HG02870 (cell line): Measurements from ENCODE around the gene SLC29A1.
"Not testable (repeated sequence)": the region's sequence is repeated elsewhere in the genome, so short reads cannot be mapped to it uniquely, and the experiment has no call there.

ENCODE experiments used
- ATAC-seq: cut with Tn5 transposase; IDR thresholded peaks from one replicate; pipeline ENCODE4 v1.9.1; 2021; ENCODE audit warnings: mild to moderate bottlenecking, moderate library complexity; ENCODE audit not compliant: unreplicated experiment

Gene SLC29A1

DNA sequence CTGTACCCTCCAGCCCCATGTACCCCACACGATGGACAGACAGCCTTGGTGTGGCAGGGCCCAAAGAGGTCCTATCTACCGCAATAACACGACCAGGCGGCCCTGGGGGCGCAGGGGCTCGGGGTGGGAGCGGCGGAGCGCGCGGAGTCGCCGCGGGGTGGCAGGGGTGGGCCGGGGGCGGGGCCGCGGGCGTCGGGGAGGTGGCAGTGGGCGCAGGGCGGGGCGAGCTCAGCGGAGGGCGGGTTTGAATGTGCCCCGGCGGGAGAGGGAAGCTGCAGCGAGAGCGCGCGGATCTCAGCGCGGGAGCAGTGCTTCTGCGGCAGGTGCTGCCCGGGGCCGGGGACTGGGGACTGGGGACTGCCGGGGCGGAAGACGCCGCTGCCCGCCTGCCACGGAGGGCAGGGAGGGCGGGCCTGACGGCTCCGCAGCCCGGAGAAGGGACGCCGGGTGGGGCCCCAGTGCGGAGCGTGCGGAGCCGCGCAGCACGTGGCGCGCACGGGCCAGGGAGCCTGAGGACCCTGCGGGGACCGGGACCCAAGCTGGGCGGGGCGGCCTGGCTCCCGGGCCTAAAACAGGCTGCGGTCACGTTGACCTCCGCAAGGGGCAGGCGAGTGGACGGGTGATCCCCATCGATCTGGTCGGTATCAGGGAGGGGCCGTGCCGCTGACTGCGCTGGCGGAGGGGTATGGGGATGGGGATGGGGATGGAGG, at the start of gene SLC29A1:
Gene SLC29A1, plus strand, starts transcription at position 277 of the 710 bp plus-strand sequence. CDS start 3,719 bp downstream, outside the sequence.
- no peak for ATAC-seq

DNA sequence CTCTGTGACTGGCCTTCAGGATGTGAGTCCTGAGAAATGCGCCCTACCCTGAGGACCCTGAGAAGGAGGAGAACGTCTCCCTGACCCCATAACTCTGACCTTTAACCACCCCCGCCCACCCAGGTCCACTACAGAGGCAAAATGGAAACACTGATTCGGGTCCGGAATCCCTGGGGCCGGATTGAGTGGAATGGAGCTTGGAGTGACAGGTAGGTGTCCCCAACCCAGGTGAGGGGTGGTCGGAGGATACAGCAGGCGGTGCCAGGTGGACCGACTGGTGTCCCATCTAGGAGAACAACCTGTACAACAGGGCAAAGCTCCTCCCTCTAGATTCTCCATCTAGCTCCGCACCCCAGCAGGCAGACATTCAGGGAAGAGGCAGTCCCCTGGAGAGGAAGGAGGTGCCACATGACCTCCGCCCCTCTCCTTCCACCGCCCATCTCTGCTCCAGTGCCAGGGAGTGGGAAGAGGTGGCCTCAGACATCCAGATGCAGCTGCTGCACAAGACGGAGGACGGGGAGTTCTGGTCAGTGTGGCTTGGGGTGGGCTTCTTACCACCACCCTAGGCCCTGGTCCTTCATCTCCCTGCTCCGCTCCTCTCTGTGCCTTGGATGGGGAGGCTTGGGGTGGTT, 47.1 kb upstream of the SLC29A1 start:
- no peak for ATAC-seq

DNA sequence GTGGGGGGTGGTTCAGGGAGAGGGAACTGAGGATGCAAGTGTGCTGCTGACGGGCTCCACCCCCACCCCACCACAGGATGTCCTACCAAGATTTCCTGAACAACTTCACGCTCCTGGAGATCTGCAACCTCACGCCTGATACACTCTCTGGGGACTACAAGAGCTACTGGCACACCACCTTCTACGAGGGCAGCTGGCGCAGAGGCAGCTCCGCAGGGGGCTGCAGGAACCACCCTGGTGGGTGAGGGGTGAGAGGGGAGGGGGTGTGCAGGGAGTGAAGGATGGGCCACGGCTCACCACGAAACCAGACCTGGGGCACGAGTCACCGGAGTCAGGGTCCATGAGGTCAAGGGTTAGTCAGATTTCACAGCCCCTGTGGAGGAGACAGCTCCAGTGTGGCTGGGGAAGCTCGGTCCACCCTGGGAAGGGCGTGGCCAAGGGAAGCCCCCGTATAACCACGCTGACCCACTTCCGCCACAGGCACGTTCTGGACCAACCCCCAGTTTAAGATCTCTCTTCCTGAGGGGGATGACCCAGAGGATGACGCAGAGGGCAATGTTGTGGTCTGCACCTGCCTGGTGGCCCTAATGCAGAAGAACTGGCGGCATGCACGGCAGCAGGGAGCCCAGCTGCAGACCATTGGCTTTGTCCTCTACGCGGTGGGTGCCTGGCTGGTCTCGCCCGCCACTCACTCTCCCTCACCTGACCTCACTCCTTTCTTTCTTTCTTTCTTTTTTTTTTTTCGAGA, 46.5 kb upstream of the SLC29A1 start:
- ATAC-seq, result no peak

GRCh38 chr6:44177691-44178423, 45.5 kb upstream of the SLC29A1 start:
- ATAC-seq, result no peak

GRCh38 chr6:44178424-44179071, 44.8 kb upstream of the SLC29A1 start:
- ATAC-seq, result no peak

DNA sequence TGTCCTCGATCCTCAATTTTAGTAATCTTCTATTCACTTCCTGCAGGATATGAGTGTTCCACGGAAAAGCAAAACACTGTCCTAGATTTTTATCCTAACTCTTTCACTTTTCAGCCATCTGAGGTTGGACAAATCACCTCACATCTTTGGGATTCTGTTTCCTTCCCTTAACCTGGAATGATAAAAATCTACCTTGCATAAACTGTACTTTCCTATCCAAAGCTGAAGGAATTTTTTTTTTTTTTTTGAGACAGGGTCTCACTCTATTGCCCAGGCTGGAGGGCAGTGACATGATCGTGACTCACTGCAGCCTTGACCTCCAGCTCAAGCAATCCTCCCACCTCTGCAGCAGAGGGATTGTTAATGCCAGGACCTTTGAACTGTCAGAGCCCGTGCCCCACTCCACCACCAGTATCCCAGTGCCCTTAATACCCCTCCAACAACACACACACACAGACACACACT, 44.3 kb upstream of the SLC29A1 start:
- no peak for ATAC-seq

DNA sequence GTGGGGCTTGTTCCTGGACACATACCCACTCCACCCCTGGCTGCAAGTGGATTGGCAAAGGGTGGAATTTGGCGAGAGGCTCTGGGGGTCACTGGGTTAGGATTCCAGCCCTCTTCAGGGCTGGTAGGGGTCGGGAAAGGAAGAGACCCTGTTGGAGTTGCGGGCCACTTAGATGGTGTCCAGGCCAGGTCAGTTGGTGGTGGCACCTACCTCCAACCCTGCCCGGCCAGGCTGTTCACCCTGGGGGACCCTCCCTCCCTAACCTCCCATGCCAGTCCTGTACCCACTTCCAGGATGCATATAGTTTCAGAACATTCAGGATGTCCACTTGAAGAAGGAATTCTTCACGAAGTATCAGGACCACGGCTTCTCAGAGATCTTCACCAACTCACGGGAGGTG, 43.7 kb upstream of the SLC29A1 start:
- no peak for ATAC-seq

GRCh38 chr6:44180406-44180805, 43.0 kb upstream of the SLC29A1 start:
- ATAC-seq, result no peak

GRCh38 chr6:44180886-44181285, 42.5 kb upstream of the SLC29A1 start:
- no peak for ATAC-seq

DNA sequence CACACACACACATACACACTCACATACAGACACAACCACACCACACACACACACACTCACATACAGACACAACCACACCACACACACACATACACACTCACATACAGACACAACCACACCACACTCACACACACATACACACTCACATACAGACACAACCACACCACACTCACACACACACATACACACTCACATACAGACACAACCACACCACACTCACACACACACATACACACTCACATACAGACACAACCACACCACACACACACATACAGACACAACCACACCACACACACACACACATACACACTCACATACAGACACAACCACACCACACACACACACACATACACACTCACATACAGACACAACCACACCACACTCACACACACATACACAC, 41.6 kb upstream of the SLC29A1 start:
- ATAC-seq, result not testable (repeated sequence)

GRCh38 chr6:44182911-44183390, 40.4 kb upstream of the SLC29A1 start:
- ATAC-seq, result no peak

- no peak for ATAC-seq
These were observed 39.6 kb upstream of the SLC29A1 start for GRCh38 chr6:44183783-44184182.

DNA sequence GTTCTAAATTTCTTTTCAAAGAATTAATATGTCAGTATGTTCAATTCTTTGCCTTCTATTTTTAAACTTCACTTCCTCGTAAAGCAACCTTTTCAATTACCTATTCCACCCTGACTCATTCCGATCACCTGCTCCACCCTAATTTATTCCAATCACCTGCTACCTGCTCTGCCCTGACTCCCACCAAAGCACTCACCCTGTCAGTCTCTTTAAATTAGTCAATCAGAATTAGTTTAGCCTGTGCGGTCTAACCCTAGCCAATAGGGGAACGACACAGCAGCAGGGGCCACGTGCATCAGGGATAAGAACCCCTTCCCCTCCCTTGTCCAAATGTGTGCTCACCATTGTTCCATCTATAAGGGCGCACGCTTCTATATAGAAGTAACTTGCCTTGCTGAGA, 38.0 kb upstream of the SLC29A1 start:
- not testable (repeated sequence) for ATAC-seq

DNA sequence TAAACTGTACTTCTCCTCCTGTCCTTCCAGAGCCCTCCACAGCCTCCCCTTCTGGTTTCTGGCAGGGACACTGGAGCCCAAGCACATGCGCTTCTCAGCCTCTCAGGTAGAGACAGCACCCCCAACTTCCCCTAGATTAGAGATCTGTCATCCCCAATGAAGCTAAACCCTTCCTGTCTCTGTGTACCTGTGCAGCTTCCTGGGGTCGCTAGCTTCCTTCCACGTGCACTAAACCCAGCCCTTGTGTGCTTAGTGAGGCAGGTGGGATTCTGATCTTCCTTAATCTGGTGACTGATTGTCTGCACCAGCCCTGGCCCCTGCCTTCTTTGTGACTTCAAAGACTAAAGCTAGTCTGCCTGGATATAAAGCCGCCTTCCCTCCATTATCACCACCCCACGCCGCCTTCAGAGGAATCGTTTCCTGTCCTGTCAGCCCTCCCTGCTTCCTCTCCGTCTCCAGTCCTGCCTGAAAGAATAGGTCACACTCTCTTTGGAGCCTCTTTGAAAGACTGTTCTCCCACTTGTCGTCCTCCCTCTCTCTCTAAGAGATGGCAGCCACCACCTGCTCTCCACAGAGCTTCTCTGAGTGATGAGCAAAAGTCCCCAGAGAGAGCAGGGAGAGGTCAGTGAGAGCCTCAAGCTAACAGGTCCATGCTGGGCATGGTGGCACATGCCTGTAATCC, 37.3 kb upstream of the SLC29A1 start:
- no peak for ATAC-seq

GRCh38 chr6:44186635-44187025, 36.8 kb upstream of the SLC29A1 start:
- no peak for ATAC-seq

- no peak for ATAC-seq
These were observed 34.6 kb upstream of the SLC29A1 start for GRCh38 chr6:44188819-44189218.

DNA sequence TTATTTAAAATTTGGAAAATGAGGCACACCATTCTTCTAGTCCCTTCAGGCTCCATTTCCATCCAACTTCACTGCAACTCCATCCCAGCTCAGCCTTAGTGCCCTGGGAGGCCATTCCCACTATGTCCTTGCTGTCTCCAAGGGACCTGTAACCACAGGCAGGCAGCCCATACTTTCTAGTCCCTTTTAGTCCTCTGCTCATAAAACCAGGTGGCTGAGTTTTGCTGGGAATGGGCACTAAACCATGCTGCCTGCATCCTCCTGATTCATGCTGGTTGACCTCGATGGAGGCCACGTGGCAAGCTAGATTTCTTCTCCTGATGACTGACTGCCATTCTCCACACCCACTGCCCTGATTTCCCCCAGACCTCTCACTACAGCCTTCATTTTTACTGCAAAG, 34.1 kb upstream of the SLC29A1 start:
- no peak for ATAC-seq

- peak; percentile 79 for ATAC-seq
These were observed 32.7 kb upstream of the SLC29A1 start for GRCh38 chr6:44190715-44191114.

- ATAC-seq, result no peak
These were observed 30.9 kb upstream of the SLC29A1 start for GRCh38 chr6:44192428-44193041.
